Jurkat, Clone E6-1 (cell line): Measurements from ENCODE around the gene CACNB4.
"Not testable (repeated sequence)": the region's sequence is repeated elsewhere in the genome, so short reads cannot be mapped to it uniquely, and the experiment has no call there.

Experiments
- DNase-seq: peaks from one replicate; pipeline ENCODE4 v3.0.0-alpha.2; 2011; ENCODE audit warnings: low read depth, low spot score
- H3K4me3 ChIP-seq: 2 replicates; pipeline ENCODE4 v1.5.1; 2011; ENCODE audit warnings: mild to moderate bottlenecking, low read length, control low read depth, moderate library complexity

The CACNB4 gene

DNA sequence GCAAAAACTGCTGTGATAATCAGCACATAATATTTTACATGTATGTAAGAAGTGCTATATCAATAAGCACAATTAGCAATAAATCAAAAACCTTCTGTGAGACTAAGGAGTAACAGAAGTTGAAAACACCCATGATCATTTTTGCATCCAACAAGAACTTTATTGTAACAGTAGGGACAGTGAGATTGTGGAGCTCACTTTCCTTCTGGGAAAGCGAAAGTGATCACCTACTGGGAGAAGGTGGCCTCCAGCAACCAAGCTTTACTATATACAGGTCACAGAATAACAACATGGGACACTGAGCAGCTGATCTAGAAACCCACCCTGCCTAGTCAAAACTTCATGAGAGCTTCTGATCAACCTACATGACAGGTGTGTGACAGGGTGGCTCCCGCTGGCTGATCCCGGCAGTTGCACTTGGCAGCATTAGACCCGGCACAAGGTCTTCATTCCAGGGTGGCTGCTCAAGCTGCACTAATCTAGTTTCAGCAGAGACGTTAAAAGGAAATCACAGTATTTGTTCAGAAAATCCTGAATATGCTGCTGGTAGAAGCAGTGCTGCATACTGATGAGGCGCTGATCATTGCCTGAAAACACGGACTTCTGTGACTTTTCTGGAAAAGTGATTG lies 207.2 kb downstream of the CACNB4 start:
- H3K4me3 ChIP-seq: no peak overlapping the region
- DNase-seq: no peak

GRCh38 chr2:151887164-151887563 lies 211.7 kb downstream of the CACNB4 start:
- no peak overlapping the region for H3K4me3 ChIP-seq

GRCh38 chr2:151886241-151886640 lies 212.6 kb downstream of the CACNB4 start:
- H3K4me3 ChIP-seq: no peak overlapping the region
- no peak for DNase-seq

More at GRCh38 chr2:151887164-151887563, 211.7 kb downstream of the CACNB4 start:
- DNase-seq: no peak

- DNase-seq: no peak
- H3K4me3 ChIP-seq: no peak overlapping the region
Measured at GRCh38 chr2:151882786-151883445, 215.9 kb downstream of the CACNB4 start.

GRCh38 chr2:151881342-151881741 lies 217.5 kb downstream of the CACNB4 start:
- DNase-seq: no peak
- H3K4me3 ChIP-seq: no peak overlapping the region

DNA sequence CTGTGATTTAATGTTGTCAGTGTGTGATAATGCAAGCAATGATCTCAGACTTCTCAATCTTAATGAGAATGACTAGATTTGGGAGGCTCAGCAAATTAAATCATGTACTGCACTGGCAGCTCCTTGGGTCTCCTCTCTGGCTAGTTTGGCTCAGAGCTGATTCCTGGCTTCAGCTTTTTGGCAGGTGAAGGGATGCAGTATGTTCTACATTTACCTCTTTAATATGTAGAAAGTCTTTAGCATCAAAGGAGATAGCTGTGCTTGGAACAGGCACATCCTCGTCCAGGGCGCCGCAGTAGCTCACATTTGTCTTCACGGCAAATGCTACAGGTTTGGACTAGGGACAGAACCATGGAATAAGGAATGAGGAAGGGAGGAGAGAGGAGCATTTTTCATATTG lies 218.3 kb downstream of the CACNB4 start:
- H3K4me3 ChIP-seq: no peak overlapping the region
- DNase-seq: no peak

DNA sequence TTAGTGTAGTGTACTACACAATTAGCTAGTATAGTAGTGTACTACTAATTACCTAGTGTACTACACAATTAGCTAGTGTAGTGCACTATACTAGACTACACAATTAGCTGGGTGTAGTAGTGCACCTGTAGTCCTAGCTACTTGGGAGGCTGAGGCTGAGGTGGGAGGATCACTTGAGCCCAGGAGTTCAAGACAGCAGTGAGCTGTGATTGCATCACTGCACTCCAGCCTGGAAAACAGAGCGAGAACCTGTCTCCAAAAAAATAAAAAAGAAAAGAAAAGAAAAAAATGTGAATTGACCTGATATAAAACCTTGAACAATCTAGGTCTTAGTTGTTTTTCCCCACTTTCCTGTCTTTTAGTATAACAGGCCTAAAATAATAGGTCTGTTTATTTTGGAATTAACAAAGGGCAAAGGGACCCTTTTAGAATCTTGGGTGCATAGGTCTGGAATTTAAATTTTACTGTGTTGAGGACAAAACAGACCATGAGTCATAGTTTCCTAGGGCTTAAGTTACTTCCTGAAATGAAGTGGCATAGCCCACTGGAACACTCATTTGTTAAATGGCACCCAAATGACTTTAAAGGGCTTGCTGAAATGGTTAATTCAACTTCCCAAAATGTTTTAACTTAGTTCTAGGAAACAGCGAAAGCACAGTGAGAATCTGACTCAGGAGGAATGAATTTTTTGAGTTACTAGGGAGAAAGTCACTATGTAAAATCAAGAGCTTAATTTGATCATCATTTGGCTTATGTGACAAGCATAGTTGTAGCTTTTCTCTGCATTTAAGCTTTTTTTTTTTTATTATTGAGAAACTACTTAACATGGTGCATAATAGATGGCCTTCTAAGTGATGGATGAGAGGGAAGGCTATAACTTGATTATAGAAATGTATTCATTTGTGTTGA lies 219.9 kb downstream of the CACNB4 start:
- DNase-seq: no peak
- no peak overlapping the region for H3K4me3 ChIP-seq

- H3K4me3 ChIP-seq: no peak overlapping the region
- no peak for DNase-seq
Measured at GRCh38 chr2:151878204-151878603, 220.6 kb downstream of the CACNB4 start.

GRCh38 chr2:151875631-151876030 lies 223.2 kb downstream of the CACNB4 start:
- not testable (repeated sequence) for DNase-seq, H3K4me3 ChIP-seq

DNA sequence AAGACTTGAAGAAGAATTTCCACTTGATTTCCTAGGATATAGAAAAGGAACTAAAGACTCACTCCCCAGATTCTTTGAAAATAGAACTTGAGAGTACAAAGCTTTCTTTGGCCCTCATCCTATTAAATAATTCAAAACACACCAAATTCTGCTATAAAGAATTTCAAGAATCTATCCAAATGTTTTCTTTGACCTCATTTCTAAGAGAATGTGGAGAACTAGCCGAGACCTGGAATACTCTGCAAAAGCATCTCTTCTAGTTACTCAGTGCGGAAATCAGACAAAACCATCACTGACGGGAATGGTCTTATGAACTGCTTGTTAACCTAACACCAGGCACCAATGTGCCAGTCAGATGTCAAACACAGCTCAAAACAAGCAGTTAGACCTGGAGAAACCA lies 226.4 kb downstream of the CACNB4 start:
- H3K4me3 ChIP-seq: no peak overlapping the region
- no peak for DNase-seq

GRCh38 chr2:151869291-151869690 lies 229.6 kb downstream of the CACNB4 start:
- no peak for DNase-seq

DNA sequence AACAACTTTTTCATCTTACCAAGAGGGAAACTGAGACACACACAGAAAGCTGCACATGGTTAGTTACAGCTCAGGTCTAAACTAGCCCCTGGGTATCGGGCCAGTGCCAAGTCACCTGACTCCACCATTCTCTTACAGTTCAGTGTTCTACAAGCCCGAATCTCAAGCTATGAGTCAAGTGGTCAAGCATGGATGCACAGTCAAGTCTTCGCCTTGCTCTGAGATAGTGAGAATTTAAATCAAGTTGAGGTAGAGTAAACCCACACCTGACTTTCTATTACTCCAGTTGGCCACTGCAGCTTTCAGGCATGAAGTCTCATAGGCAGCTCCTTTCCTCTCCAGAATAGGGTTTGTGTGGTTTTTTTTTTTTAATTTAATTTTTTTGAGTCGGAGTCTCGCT lies 236.1 kb downstream of the CACNB4 start:
- no peak overlapping the region for H3K4me3 ChIP-seq
- no peak for DNase-seq

More at GRCh38 chr2:151869291-151869690, 229.6 kb downstream of the CACNB4 start:
- H3K4me3 ChIP-seq: no peak overlapping the region

- no peak for DNase-seq
- no peak overlapping the region for H3K4me3 ChIP-seq
Measured at GRCh38 chr2:151861174-151861573, 237.7 kb downstream of the CACNB4 start.

GRCh38 chr2:151860613-151861146 lies 238.2 kb downstream of the CACNB4 start:
- no peak overlapping the region for H3K4me3 ChIP-seq
- no peak for DNase-seq

DNA sequence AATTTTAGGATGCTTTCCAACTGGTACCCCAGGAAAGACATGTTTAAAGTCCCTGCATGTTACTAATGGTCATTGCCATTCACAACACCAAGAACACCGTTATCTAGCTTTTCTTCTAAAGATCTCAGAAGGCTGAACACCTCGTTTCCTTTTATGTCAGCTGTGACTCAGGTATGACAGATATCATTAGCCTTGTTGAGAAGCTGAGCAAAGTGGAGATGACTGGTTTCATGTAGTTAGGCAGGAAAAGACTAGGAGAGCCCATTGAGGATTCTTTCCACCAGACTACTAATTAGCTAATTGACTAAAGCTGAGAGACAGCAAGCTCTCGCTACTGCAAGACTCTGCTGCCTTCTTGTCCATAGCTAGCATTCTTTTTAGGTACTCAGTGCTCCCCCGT lies 238.6 kb downstream of the CACNB4 start:
- H3K4me3 ChIP-seq: no peak overlapping the region
- no peak for DNase-seq

GRCh38 chr2:151857650-151858049 lies 241.2 kb downstream of the CACNB4 start:
- no peak overlapping the region for H3K4me3 ChIP-seq
- no peak for DNase-seq

DNA sequence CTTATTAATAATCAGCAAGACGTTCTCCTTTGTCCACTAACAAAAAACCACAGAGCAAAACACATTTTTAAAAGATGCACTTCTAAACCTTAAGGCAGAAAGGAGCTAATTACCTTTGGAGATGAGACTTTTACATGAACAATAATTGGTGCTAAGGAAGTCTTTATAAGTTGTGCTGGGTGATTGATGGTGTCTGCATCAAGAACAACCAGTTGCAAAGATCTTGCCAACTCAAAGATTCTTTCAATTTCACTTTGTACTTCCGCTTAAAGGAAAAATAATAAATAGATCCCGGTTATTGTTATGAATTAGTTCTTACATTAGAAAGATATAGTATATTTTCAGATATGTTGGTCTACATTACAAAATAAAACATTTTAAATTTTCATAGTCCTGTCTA lies 243.7 kb downstream of the CACNB4 start:
- H3K4me3 ChIP-seq: no peak overlapping the region
- DNase-seq: no peak

- DNase-seq: no peak
- no peak overlapping the region for H3K4me3 ChIP-seq
Measured at GRCh38 chr2:151853070-151853758, 245.6 kb downstream of the CACNB4 start.
